SK-N-MC (cell line): ENCODE measurements around the gene GMIP.

ENCODE experiments used
- DNase-seq: peaks from one replicate; pipeline ENCODE4 v3.0.0-alpha.2; 2011; ENCODE audit warnings: low read depth, low spot score
- H3K27ac ChIP-seq: fragments of 200-600 bp; sonication (generic); 2 replicates; pipeline ENCODE4 v1.5.1; 2016; ENCODE audit warnings: mixed run types
- H3K36me3 ChIP-seq: fragments of 200-600 bp; sonication (generic); 2 replicates; pipeline ENCODE4 v1.6.1; 2017; ENCODE audit warnings: antibody characterized with exemption, low read length, mixed read lengths; ENCODE audit not compliant: insufficient read depth
- H3K4me3 ChIP-seq: fragments of 200-600 bp; sonication (generic); 2 replicates; pipeline ENCODE4 v1.5.1; 2016
- H3K9ac ChIP-seq: fragments of 200-600 bp; sonication (generic); 2 replicates; pipeline ENCODE4 v1.8.0; 2017; ENCODE audit warnings: mixed run types, mixed read lengths; ENCODE audit not compliant: insufficient read length
- H3K9me3 ChIP-seq: fragments of 200-600 bp; sonication (generic); 2 replicates; pipeline ENCODE4 v1.6.1; 2017; ENCODE audit warnings: low read depth, mild to moderate bottlenecking, antibody characterized with exemption, low read length, moderate library complexity, mixed read lengths
- EZH2 ChIP-seq: fragments of 200-600 bp; sonication (generic); IDR thresholded peaks from one replicate; pipeline ENCODE4 v1.6.1; 2017; ENCODE audit warnings: antibody characterized with exemption
- FOXP2 ChIP-seq: optimal IDR thresholded peaks from 2 replicates; pipeline ENCODE3; 2011; ENCODE audit warnings: mild to moderate bottlenecking, moderate library complexity; ENCODE audit not compliant: insufficient read depth; ENCODE audit errors: extremely low read length, control extremely low read depth
- POLR2AphosphoS5 ChIP-seq: IDR thresholded peaks from 2 replicates; pipeline ENCODE4 v1.6.1; 2012; ENCODE audit warnings: mild to moderate bottlenecking, low read depth, low read length, borderline replicate concordance

The GMIP gene

DNA sequence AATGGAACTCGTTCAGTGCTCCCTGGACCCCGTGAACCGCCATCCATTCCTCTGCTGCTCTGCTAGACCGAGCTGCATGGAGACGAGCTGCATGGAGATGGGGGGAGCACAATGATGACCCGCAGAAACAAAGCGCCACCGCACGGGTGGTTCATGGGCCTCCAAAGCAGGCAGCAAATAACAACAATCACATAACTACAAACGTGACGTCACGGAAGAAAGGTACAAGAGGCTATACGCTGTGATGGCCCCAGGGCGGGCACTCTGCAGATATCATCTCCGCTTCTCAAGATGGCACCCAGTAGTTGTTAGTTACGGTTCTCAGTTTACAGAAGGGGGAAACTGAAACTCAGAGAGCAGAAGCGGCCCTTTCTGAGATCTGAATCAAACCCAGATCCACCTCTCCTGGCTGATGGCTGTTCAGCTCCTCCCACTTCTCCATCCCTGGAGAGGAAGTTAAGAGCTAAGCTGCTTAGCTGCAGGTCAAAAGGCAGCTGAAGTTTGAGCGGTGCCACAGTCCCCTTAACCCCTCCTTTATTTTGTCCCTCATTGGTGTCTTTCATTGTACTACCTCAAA, 18.3 kb upstream of the GMIP start:
- peak overlapping the region; percentile 93 for H3K4me3 ChIP-seq
- DNase-seq = no peak
- peak overlapping the region; percentile 91 for H3K9ac ChIP-seq
- H3K36me3 ChIP-seq = peaks cover 30% of the 10 kb centered on the region
- H3K9me3 ChIP-seq = no peaks in the 10 kb centered on the region
- no peak overlapping the region for H3K27ac ChIP-seq
- no peak for TF ChIP-seq FOXP2

DNA sequence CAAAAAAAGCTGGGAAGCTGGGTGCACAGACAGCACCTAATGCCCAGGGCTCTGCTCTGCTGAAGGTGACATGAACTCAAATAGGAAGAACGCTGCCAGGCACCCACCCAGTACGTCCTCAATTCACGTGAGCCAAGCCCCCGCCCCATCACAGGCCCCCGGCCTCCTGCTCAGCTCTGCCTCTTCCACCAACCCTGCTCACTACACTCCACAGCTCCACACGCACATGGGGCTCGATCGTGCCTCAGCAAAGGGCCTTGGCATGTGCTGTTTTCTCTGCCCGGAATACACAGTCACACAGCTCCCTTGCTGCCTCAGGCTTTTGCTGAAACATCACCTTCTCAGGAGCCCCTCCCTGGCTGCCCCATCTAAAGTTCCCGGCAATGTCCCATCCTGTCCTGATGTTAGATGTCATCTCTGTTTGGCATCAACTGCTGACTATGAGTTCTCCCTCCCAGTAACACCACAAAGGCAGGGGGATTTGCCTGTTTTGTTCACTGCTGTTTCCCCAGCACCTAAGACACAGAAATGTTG, 17.8 kb upstream of the GMIP start:
- H3K9me3 ChIP-seq = no peaks in the 10 kb centered on the region
- H3K36me3 ChIP-seq = peaks cover 36% of the 10 kb centered on the region
- DNase-seq = no peak
- H3K27ac ChIP-seq = no peak overlapping the region
- TF ChIP-seq POLR2AphosphoS5 = no peak
- TF ChIP-seq EZH2 = no peak
- no peak for TF ChIP-seq FOXP2
- H3K4me3 ChIP-seq = no peak overlapping the region
- H3K9ac ChIP-seq = no peak overlapping the region

DNA sequence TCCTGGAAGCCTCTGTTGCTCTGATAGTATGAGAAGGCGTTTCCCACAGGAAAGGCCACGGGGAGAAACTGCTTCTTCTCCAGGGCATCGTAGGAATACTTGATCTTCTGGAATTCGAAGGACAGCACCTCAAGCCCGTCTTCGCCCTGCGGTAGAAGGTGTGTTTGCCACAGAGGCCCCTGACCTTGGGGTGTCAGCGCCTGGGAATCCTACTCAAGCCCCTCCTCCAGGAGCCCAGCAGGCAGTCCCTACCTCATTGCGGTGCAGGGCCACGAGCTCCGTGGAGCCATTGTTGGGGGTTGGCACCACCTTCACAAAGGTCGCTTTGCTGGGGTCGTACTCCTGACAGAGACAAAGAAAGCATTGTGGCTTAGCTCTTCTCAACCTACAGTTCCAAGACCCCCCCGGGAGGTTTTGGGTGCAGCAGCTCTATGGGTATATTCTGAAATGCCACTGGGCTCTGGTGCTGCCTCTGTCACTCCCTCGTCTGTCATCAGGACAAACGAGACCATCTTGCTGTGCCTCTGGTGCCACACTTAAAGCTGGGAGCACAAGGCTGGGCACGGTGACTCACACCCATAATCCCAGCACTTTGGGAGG, 16.3 kb upstream of the GMIP start:
- no peak for DNase-seq
- no peaks in the 10 kb centered on the region for H3K9me3 ChIP-seq
- TF ChIP-seq EZH2 = no peak
- no peak for TF ChIP-seq FOXP2
- no peak for TF ChIP-seq POLR2AphosphoS5
- H3K27ac ChIP-seq = no peak overlapping the region
- no peak overlapping the region for H3K9ac ChIP-seq
- H3K4me3 ChIP-seq = no peak overlapping the region
- peaks cover 51% of the 10 kb centered on the region for H3K36me3 ChIP-seq

DNA sequence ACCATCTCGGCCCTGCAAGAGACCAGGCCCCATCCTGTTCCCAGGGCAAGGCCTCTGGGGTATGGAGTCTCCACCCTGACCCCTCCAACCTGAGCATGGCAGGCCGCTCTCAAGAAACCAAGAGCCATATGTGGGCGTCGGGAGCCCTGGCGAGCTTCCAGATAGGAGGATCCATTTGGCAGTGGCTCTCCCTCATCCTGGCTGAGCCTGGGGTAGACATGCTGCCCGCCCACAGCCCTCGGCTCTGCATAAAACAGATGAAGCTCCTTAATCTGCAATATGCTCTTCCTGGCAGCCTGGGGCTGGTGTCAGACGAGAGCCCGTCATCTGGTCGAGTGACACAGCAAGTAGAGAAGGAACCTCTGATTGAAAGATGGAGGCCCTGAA, 13.9 kb upstream of the GMIP start:
- Histone ChIP-seq H3K27ac (no peak overlapping the region), H3K9me3 (no peaks in the 10 kb centered on the region), H3K4me3 (no peak overlapping the region), H3K36me3 (peaks cover 73% of the 10 kb centered on the region), H3K9ac (no peak overlapping the region)
- no peak for DNase-seq
- TF ChIP-seq EZH2 = no peak
- no peak for TF ChIP-seq FOXP2
- TF ChIP-seq POLR2AphosphoS5 = no peak

DNA sequence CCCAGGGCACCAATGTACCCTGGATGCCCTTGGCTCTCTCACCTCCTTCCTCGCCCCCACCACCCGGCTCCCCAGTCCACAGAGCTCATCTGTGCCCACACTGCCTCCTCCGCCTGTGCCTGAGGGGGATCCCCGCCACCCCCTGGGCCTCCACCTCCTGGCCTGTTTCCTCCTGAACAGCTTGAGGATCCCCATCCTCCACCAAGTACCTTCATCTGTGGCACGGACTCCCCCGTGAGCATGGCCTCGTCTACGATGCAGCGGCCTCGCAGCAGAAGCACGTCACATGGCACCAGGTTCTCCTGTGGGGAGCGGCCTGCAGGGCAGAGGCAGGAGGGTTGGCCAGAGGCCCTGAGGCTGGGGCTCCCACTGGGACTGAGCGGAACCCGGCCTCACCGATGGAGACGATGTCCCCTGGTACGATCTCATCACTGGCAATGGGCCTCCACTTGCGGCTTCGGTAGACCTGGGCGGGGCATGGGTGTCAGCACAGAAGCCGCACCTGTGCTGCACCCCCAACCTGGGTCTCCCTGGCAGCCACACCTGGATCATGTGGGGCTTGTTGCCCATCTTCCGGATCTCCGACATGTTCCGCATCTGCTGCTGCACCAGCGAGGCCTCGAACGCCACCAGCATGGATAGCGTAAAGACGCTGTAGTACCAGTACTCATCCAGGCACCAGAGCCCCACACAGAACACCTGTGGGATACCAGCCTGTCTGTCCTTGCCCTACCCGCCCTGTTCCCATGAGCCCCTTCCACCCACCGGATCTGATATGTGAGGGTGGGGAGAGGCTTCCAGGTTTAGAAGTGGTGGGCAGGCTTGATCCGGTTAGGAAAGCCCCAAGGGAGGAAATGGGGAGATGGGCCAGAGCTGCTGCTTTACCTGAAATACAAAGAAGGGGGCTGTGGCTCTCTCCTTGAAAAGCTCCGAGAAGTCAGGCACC, 13.3 kb upstream of the GMIP start:
- no peak for DNase-seq
- TF ChIP-seq POLR2AphosphoS5 (no peak), FOXP2 (no peak), EZH2 (no peak)
- Histone ChIP-seq H3K36me3 (peaks cover 79% of the 10 kb centered on the region), H3K9me3 (no peaks in the 10 kb centered on the region), H3K4me3 (no peak overlapping the region), H3K27ac (no peak overlapping the region), H3K9ac (no peak overlapping the region)

DNA sequence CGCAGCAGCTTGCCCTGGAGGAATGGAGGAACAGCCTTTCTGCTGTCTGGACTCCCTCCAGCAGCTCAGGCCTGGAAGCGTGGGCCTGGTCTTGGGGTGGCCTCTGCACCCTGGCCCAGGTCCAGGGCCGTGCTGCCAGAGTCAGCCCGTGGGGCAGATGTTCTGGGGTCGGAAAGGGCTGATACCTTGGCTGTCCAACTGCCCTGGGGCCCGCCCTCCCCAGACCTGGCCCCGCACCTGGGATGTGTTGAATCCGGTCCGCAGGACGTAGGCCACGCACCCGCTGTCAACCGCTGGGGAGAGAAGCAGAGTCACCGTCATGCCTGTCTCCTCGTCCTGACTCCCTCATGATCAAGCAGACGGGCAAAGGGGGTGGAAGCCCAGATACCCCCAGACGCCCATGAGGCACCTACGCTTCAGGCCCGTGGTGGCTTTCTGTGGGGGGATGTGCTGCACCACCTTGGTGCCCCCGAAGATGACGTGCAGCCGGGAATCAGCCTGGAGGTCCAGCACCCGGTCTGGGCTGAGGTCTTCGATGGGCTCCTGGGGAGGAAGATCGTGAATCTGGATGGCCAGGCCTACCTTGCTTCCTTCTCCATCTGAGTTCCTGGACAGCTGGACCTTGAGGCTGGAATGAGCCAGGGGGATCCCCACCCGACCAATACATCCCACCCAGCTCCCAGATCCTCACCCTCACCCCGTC, 12.3 kb upstream of the GMIP start:
- no peak for DNase-seq
- Histone ChIP-seq H3K9me3 (no peaks in the 10 kb centered on the region), H3K4me3 (no peak overlapping the region), H3K36me3 (peaks cover 88% of the 10 kb centered on the region), H3K27ac (no peak overlapping the region), H3K9ac (no peak overlapping the region)
- no peak for TF ChIP-seq EZH2
- TF ChIP-seq POLR2AphosphoS5 = no peak
- TF ChIP-seq FOXP2 = no peak

DNA sequence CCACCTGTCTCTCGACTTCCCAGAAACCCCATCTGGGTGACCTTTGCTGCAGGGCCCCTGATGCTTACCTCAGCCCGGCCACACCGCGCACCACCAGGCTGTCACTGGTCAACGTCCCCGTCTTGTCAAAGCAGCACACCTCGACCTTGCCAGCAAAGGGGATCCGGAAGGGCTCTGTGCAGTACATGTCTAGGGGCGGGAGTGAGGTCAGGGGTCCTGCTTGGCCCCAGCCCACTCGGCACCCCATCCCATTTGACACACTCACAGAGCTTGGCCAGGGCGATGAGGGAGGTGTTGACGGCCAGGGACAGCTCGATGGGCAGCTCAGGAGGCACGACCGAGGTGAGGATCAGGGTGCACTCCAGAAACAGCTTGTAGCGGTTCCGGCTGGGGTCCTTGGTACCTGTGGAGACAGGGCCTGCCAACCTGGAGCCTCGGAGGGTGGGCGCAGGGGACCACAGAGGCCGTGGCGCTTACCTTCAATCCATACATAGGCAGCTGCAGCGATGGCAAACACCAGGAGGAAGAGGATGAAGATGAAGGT, 11.7 kb upstream of the GMIP start:
- H3K9me3 ChIP-seq = no peaks in the 10 kb centered on the region
- H3K27ac ChIP-seq = no peak overlapping the region
- no peak overlapping the region for H3K4me3 ChIP-seq
- TF ChIP-seq FOXP2 = no peak
- no peak for TF ChIP-seq POLR2AphosphoS5
- no peak for TF ChIP-seq EZH2
- H3K36me3 ChIP-seq = peaks cover 91% of the 10 kb centered on the region
- H3K9ac ChIP-seq = no peak overlapping the region
- DNase-seq = no peak

DNA sequence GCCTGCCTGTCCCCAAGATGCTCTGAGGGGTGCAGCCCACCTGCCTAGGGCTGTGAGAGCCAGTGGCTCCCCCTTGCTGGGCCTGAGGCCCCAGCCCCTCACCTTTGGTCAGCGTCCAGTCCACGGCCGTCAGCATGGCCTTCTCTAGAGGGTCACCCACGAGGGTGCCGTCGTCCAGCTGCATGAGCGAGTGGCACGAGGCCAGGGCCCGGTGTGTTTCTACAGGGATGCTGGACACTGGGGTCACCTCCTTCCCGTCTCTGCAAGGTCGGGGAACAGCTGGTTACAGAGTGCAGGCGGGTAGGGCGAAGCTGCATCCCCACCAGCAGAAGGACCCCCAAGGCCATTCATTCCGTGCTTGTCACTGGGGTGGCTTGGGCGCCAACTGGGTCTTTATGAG, 11.0 kb upstream of the GMIP start:
- Histone ChIP-seq H3K9me3 (no peaks in the 10 kb centered on the region), H3K36me3 (peaks cover 90% of the 10 kb centered on the region), H3K9ac (no peak overlapping the region), H3K27ac (no peak overlapping the region), H3K4me3 (no peak overlapping the region)
- no peak for TF ChIP-seq FOXP2
- no peak for TF ChIP-seq EZH2
- no peak for TF ChIP-seq POLR2AphosphoS5
- DNase-seq = no peak
